GM19240 (cell line): ENCODE data around the gene DCDC2.
"Not testable (repeated sequence)": the region's sequence is repeated elsewhere in the genome, so short reads cannot be mapped to it uniquely, and the experiment has no call there.

Experiments used
- DNase-seq: peaks from one replicate; pipeline ENCODE4 v3.0.0; 2011; ENCODE audit warnings: low spot score; ENCODE audit not compliant: insufficient read length

The DCDC2 gene

GRCh38 chr6:24149296-24149695, 208.6 kb downstream of the DCDC2 start:
- DNase-seq, result no peak

- DNase-seq, result no peak
Measured at GRCh38 chr6:24148684-24149083, 209.2 kb downstream of the DCDC2 start.

GRCh38 chr6:24148154-24148570, 209.7 kb downstream of the DCDC2 start:
- no peak for DNase-seq

- no peak for DNase-seq
Measured at GRCh38 chr6:24147511-24148153, 210.2 kb downstream of the DCDC2 start.

GRCh38 chr6:24146871-24147270, 211.0 kb downstream of the DCDC2 start:
- DNase-seq, result no peak

- DNase-seq, result no peak
Measured at GRCh38 chr6:24145690-24146131, 212.1 kb downstream of the DCDC2 start.

- not testable (repeated sequence) for DNase-seq
Measured at GRCh38 chr6:24142733-24143132, 215.1 kb downstream of the DCDC2 start.

- no peak for DNase-seq
Measured at GRCh38 chr6:24140591-24140990, 217.3 kb downstream of the DCDC2 start.

- DNase-seq, result no peak
Measured at GRCh38 chr6:24139639-24140038, 218.2 kb downstream of the DCDC2 start.

- no peak for DNase-seq
Measured at GRCh38 chr6:24139080-24139479, 218.8 kb downstream of the DCDC2 start.

- DNase-seq, result no peak
Measured at GRCh38 chr6:24131751-24132150, 226.1 kb downstream of the DCDC2 start.

GRCh38 chr6:24127316-24127715, 230.5 kb downstream of the DCDC2 start:
- DNase-seq, result no peak

GRCh38 chr6:24126586-24127192, 231.2 kb downstream of the DCDC2 start:
- peak; percentile 34 for DNase-seq

- DNase-seq, result no peak
Measured at GRCh38 chr6:24125980-24126379, 231.9 kb downstream of the DCDC2 start, which contains the start of gene NRSN1. NRSN1 (plus strand) TSS chr6:24126215; CDS start chr6:24134328, 8,113 bp downstream.

GRCh38 chr6:24122139-24122538, 235.7 kb downstream of the DCDC2 start:
- no peak for DNase-seq
